Breast epithelium (tissue), 4 donors: ENCODE measurements around the gene IGF1R. TPM values are rescaled to one million over a fixed set of nuclear protein-coding genes. Genes with fewer than 3 reads are reported as not detected.

ENCODE experiments used
- DNase-seq, 2 donors: peaks; one replicate each; pipeline ENCODE4 v3.0.0-alpha.2; 2019; ENCODE audit warnings: low spot score in 2 of 2
- H3K27ac ChIP-seq, 2 donors: fragments of 200-600 bp; sonication (generic) in 1 of 2; one replicate each; pipeline ENCODE4 v1.5.1; 2016 to 2019; ENCODE audit warnings: mild to moderate bottlenecking in 1 of 2
- H3K27me3 ChIP-seq, 2 donors: fragments of 200-600 bp; sonication (generic) in 1 of 2; one replicate each; pipeline versions ENCODE4 v1.5.1 to v1.6.0; 2017 to 2019; ENCODE audit warnings: control low read depth in 1 of 2, mild to moderate bottlenecking in 1 of 2
- H3K36me3 ChIP-seq: fragments of 200-600 bp; one replicate; pipeline ENCODE4 v1.5.1; 2019
- H3K4me1 ChIP-seq, 2 donors: fragments of 200-600 bp; sonication (generic); one replicate each; pipeline ENCODE4 v1.5.1; 2016 to 2019; ENCODE audit warnings: control low read depth in 1 of 2
- H3K4me3 ChIP-seq, 3 donors: fragments of 200-600 bp; sonication (generic); 1 replicate in 2 of 3; 2 replicates in 1 of 3; pipeline ENCODE4 v1.5.1; 2016 to 2019; ENCODE audit warnings: mild to moderate bottlenecking in 3 of 3, moderate library complexity in 2 of 3
- H3K9me3 ChIP-seq, 2 donors: fragments of 200-600 bp; sonication (generic) in 1 of 2; one replicate each; pipeline ENCODE4 v1.5.1; 2016 to 2019; ENCODE audit warnings: control low read depth in 1 of 2
- CTCF ChIP-seq, 3 donors: fragments of 450-650 bp; IDR thresholded peaks; one replicate each; pipeline ENCODE4 v1.5.1; 2016 to 2017; ENCODE audit warnings: antibody characterized with exemption in 3 of 3, mild to moderate bottlenecking in 3 of 3, moderate library complexity in 3 of 3
- POLR2A ChIP-seq: fragments of 450-650 bp; IDR thresholded peaks from one replicate; pipeline ENCODE4 v1.6.1; 2016; ENCODE audit warnings: antibody characterized with exemption, mild to moderate bottlenecking, moderate library complexity
- POLR2AphosphoS5 ChIP-seq, 3 donors: sonication (generic); formaldehyde crosslinking; IDR thresholded peaks; one replicate each; pipeline ENCODE4 v1.6.1; 2017; ENCODE audit warnings: antibody characterized with exemption in 3 of 3
- intact Hi-C: fragments of 100-400 bp; cut with DNase I; formaldehyde crosslinking; loops from one replicate; pipeline ENCODE4 v1.15.1; 2023; ENCODE audit warnings: low total_unique reads
- total RNA-seq, 3 donors: library from RNA; depleted of rRNA; stranded (reverse); fragments of >200 nt; gene quantifications; one replicate each; pipeline ENCODE4 v1.1.0, GENCODE V29; 2016

IGF1R gene
- total RNA-seq, 3 donors from 2014 or later, result 61.8 to 146 (median 103) TPM

GRCh38 chr15:98657721-98658120 is 9.4 kb downstream of the IGF1R start:
- TF ChIP-seq POLR2AphosphoS5 (IDR thresholded peaks at IDR 0.05) (no peak), CTCF (IDR thresholded peaks at IDR 0.05) (no peak), POLR2A (no peak)
- Histone ChIP-seq H3K4me1 (peaks cover 0 to 25% of the 10 kb centered on the region in 2 donors), H3K9me3 (no peaks in the 10 kb centered on the region), H3K27me3 (no peaks in the 10 kb centered on the region), H3K27ac (peak overlapping the region in 1 of 2 donors; percentile 19), H3K4me3 (no peak overlapping the region), H3K36me3 (no peaks in the 10 kb centered on the region)
- intact Hi-C loops, result no loop called here
- no peak for DNase-seq

GRCh38 chr15:98658831-98659699 is 10.7 kb downstream of the IGF1R start:
- H3K4me1 ChIP-seq, result peaks cover 0 to 25% of the 10 kb centered on the region in 2 donors
- intact Hi-C loops, result no loop called here
- H3K27me3 ChIP-seq, result no peaks in the 10 kb centered on the region
- TF ChIP-seq POLR2AphosphoS5 (IDR thresholded peaks at IDR 0.05) (no peak), CTCF (IDR thresholded peaks at IDR 0.05) (peak; percentile 71 to 81 (median 77))
- H3K9me3 ChIP-seq, result no peaks in the 10 kb centered on the region
- no peak overlapping the region for H3K27ac ChIP-seq
- no peak for DNase-seq
- H3K4me3 ChIP-seq, result no peak overlapping the region
- H3K36me3 ChIP-seq, result no peaks in the 10 kb centered on the region

GRCh38 chr15:98660055-98660454 is 11.7 kb downstream of the IGF1R start:
- no peak for DNase-seq
- H3K27ac ChIP-seq, result no peak overlapping the region
- no peaks in the 10 kb centered on the region for H3K9me3 ChIP-seq
- H3K36me3 ChIP-seq, result no peaks in the 10 kb centered on the region
- TF ChIP-seq POLR2A, result no peak
- TF ChIP-seq CTCF (IDR thresholded peaks at IDR 0.05), result no peak
- no peak for TF ChIP-seq POLR2AphosphoS5 (IDR thresholded peaks at IDR 0.05)
- no peaks in the 10 kb centered on the region for H3K27me3 ChIP-seq
- no peak overlapping the region for H3K4me3 ChIP-seq
- peaks cover 0 to 20% of the 10 kb centered on the region in 2 donors for H3K4me1 ChIP-seq
- intact Hi-C loops, result no loop called here

- Histone ChIP-seq H3K36me3 (no peaks in the 10 kb centered on the region), H3K9me3 (no peaks in the 10 kb centered on the region), H3K4me1 (peaks cover 0 to 21% of the 10 kb centered on the region in 2 donors), H3K27me3 (no peaks in the 10 kb centered on the region), H3K27ac (no peak overlapping the region), H3K4me3 (no peak overlapping the region)
- TF ChIP-seq POLR2AphosphoS5 (IDR thresholded peaks at IDR 0.05), result no peak
- TF ChIP-seq CTCF (IDR thresholded peaks at IDR 0.05), result no peak
- no peak for TF ChIP-seq POLR2A
- intact Hi-C loops, result no loop called here
- DNase-seq, result no peak
These were observed 14.7 kb downstream of the IGF1R start for GRCh38 chr15:98663045-98663444.

GRCh38 chr15:98663606-98664005 is 15.3 kb downstream of the IGF1R start:
- Histone ChIP-seq H3K27ac (no peak overlapping the region), H3K9me3 (no peaks in the 10 kb centered on the region), H3K27me3 (no peaks in the 10 kb centered on the region), H3K4me1 (peaks cover 0 to 24% of the 10 kb centered on the region in 2 donors), H3K36me3 (no peaks in the 10 kb centered on the region), H3K4me3 (no peak overlapping the region)
- no peak for TF ChIP-seq CTCF (IDR thresholded peaks at IDR 0.05)
- no peak for TF ChIP-seq POLR2A
- no peak for TF ChIP-seq POLR2AphosphoS5 (IDR thresholded peaks at IDR 0.05)
- intact Hi-C loops, result no loop called here
- no peak for DNase-seq
